ENCODE measurements around the gene SLC18A2. TPM values are rescaled to one million over a fixed set of nuclear protein-coding genes. Genes with fewer than 3 reads are reported as not detected.

The SLC18A2 gene
- total and polyA plus RNA-seq, 10 of the 15 experiments (the other 5 are each of a cell fraction or from before 2014, with no cell fraction given) = 0.06 to 1.1 (median 0.25) TPM; not detected in 5

DNA sequence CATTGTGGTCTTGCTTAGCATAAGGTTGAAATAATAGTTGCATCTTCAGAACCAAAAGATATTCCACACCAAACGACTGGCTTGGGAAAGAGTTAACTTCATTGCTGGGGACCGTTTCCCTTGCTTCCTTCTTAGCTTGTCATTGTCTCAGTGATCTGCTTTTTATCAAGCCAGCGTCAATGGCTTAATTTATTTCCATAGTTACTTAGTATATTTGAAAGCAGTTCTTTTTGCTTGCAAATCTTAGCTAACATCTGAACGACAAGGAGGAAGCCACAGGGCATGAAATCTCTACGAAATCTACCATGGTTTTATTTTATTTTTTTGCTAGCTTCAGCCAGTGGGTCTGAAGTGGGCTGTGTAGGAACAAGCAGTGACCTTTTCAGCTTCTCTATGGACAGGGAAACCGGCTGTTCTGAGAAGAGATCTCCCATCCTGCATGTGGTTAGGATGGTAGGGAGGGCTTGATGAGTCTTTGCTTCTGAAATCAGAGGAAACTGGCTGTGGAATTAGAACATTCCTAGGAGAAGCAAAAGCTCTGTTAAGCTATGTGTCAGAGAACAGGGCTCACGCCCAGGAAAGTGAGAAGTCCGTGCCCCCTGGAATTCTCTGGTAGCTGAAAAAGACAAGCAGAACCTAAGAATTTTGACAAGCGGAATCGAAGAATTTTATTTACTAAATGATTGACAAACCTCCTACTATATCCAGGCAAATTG lies 8.0 kb downstream of the SLC18A2 start:
- SMC1A ChIA-PET (ENCODE audit: uncharacterized antibody, unreplicated experiment) = interaction anchor here (0.8 to 1.0 kb wide), 2 partner anchors 10 to 12 kb away, joined by 3 to 6 read pairs; no protein-coding TSS in a partner anchor
- Histone ChIP-seq H3K4me3 (no peak overlapping the region), H3K9ac (ENCODE audit: control insufficient read depth, insufficient read depth, low read length) (no peak overlapping the region), H3K79me2 (ENCODE audit: control insufficient read depth, insufficient read depth, low read length) (no peaks in the 10 kb centered on the region), H3K27ac (ENCODE audit: control insufficient read depth, insufficient read depth) (no peak overlapping the region), H4K20me1 (ENCODE audit: control insufficient read depth, insufficient read depth) (no peaks in the 10 kb centered on the region), H3K27me3 (replicated peaks in 1 of 2; ENCODE audit: control insufficient read depth in 2 of 2, insufficient read depth in 2 of 2, low read length in 1 of 2) (no peaks in the 10 kb centered on the region; a peak in 3 of 4 replicates), H3K9me3 (replicated peaks; ENCODE audit: control insufficient read depth, insufficient read depth, low read length) (no peaks in the 10 kb centered on the region), H3K4me1 (ENCODE audit: control insufficient read depth, insufficient read depth, low read length) (no peaks in the 10 kb centered on the region), H3K4me2 (ENCODE audit: control insufficient read depth, insufficient read depth) (no peak overlapping the region), H2AFZ (ENCODE audit: control insufficient read depth, low read depth, low read length) (no peak overlapping the region), H3K36me3 (ENCODE audit: control insufficient read depth in 2 of 2, insufficient read depth in 2 of 2, low read length in 1 of 2) (no peaks in the 10 kb centered on the region)
- RAD21 ChIA-PET (ENCODE audit: unreplicated experiment) = interaction anchor here (0.8 kb wide), 1 partner anchor 22 kb away, joined by 3 read pairs; no protein-coding TSS in a partner anchor
- CTCF ChIA-PET = interaction anchor here (1.1 to 3.1 kb wide), 2 partner anchors 10 to 70 kb away, joined by 3 to 23 read pairs; no protein-coding TSS in a partner anchor
- in situ Hi-C loops (cut with MboI) = no loop called here
- POLR2A ChIA-PET = interaction anchor here (0.8 kb wide), 1 partner anchor 39 kb away, joined by 3 read pairs; no protein-coding TSS in a partner anchor
- intact Hi-C loops (cut with micrococcal nuclease; ENCODE audit: unreplicated experiment) = no loop called here
- ATAC-seq (no peak), FAIRE-seq (no peak), DNase-seq (ENCODE audit: low read depth, low spot score) (no peak)
- BruUV-seq (replicated peaks) = no TSS peak
- 18% methylated on average over 10 of the region's 10 CpGs for WGBS (ENCODE audit: insufficient coverage, insufficient replicate concordance, low lambda C conversion rate, missing lambda C conversion rate)
- no peak for TF ChIP-seq POU2F2 (IDR thresholded peaks at IDR 0.05; ENCODE audit: borderline replicate concordance, low read depth, low read length)
- TF ChIP-seq JUND (IDR thresholded peaks at IDR 0.05; ENCODE audit: low read depth, low read length) = no peak
- no peak for TF ChIP-seq PAX5 (IDR thresholded peaks at IDR 0.05; ENCODE audit: borderline replicate concordance, low read depth, low read length)
- no peak for TF ChIP-seq CREM (IDR thresholded peaks at IDR 0.05; ENCODE audit: low read depth)
- no peak for TF ChIP-seq RELA (IDR thresholded peaks at IDR 0.05; ENCODE audit: borderline replicate concordance, partially characterized antibody)
- TF ChIP-seq JUNB (IDR thresholded peaks at IDR 0.05) = no peak
- no peak for TF ChIP-seq LARP7 (IDR thresholded peaks at IDR 0.05)
- no peak for TF ChIP-seq MEF2B (IDR thresholded peaks at IDR 0.05; ENCODE audit: partially characterized antibody, poor library complexity, severe bottlenecking)
- no peak for TF ChIP-seq HDAC6 (IDR thresholded peaks at IDR 0.05; ENCODE audit: unreplicated experiment)
- TF ChIP-seq, protein P1, sequence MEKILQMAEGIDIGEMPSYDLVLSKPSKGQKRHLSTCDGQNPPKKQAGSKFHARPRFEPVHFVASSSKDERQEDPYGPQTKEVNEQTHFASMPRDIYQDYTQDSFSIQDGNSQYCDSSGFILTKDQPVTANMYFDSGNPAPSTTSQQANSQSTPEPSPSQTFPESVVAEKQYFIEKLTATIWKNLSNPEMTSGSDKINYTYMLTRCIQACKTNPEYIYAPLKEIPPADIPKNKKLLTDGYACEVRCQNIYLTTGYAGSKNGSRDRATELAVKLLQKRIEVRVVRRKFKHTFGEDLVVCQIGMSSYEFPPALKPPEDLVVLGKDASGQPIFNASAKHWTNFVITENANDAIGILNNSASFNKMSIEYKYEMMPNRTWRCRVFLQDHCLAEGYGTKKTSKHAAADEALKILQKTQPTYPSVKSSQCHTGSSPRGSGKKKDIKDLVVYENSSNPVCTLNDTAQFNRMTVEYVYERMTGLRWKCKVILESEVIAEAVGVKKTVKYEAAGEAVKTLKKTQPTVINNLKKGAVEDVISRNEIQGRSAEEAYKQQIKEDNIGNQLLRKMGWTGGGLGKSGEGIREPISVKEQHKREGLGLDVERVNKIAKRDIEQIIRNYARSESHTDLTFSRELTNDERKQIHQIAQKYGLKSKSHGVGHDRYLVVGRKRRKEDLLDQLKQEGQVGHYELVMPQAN (conservative IDR thresholded peaks at IDR 0.05) = no peak
- TF ChIP-seq EGR1 (IDR thresholded peaks at IDR 0.05; ENCODE audit: borderline replicate concordance in 1 of 2, low read depth in 2 of 2, low read length in 2 of 2) = no peak
- no peak for TF ChIP-seq CHD4 (IDR thresholded peaks at IDR 0.05)
- TF ChIP-seq, protein P2, sequence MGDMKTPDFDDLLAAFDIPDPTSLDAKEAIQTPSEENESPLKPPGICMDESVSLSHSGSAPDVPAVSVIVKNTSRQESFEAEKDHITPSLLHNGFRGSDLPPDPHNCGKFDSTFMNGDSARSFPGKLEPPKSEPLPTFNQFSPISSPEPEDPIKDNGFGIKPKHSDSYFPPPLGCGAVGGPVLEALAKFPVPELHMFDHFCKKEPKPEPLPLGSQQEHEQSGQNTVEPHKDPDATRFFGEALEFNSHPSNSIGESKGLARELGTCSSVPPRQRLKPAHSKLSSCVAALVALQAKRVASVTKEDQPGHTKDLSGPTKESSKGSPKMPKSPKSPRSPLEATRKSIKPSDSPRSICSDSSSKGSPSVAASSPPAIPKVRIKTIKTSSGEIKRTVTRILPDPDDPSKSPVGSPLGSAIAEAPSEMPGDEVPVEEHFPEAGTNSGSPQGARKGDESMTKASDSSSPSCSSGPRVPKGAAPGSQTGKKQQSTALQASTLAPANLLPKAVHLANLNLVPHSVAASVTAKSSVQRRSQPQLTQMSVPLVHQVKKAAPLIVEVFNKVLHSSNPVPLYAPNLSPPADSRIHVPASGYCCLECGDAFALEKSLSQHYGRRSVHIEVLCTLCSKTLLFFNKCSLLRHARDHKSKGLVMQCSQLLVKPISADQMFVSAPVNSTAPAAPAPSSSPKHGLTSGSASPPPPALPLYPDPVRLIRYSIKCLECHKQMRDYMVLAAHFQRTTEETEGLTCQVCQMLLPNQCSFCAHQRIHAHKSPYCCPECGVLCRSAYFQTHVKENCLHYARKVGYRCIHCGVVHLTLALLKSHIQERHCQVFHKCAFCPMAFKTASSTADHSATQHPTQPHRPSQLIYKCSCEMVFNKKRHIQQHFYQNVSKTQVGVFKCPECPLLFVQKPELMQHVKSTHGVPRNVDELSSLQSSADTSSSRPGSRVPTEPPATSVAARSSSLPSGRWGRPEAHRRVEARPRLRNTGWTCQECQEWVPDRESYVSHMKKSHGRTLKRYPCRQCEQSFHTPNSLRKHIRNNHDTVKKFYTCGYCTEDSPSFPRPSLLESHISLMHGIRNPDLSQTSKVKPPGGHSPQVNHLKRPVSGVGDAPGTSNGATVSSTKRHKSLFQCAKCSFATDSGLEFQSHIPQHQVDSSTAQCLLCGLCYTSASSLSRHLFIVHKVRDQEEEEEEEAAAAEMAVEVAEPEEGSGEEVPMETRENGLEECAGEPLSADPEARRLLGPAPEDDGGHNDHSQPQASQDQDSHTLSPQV (IDR thresholded peaks at IDR 0.05) = no peak
- TF ChIP-seq CHD1 (IDR thresholded peaks at IDR 0.05; ENCODE audit: low read depth, low read length) = no peak
- no peak for TF ChIP-seq FOS (IDR thresholded peaks at IDR 0.05; ENCODE audit: borderline replicate concordance, extremely low read depth, insufficient read length)

Data from GM12878 (cell line).